ENCODE data around the gene QRICH2.

The QRICH2 gene, protein sequence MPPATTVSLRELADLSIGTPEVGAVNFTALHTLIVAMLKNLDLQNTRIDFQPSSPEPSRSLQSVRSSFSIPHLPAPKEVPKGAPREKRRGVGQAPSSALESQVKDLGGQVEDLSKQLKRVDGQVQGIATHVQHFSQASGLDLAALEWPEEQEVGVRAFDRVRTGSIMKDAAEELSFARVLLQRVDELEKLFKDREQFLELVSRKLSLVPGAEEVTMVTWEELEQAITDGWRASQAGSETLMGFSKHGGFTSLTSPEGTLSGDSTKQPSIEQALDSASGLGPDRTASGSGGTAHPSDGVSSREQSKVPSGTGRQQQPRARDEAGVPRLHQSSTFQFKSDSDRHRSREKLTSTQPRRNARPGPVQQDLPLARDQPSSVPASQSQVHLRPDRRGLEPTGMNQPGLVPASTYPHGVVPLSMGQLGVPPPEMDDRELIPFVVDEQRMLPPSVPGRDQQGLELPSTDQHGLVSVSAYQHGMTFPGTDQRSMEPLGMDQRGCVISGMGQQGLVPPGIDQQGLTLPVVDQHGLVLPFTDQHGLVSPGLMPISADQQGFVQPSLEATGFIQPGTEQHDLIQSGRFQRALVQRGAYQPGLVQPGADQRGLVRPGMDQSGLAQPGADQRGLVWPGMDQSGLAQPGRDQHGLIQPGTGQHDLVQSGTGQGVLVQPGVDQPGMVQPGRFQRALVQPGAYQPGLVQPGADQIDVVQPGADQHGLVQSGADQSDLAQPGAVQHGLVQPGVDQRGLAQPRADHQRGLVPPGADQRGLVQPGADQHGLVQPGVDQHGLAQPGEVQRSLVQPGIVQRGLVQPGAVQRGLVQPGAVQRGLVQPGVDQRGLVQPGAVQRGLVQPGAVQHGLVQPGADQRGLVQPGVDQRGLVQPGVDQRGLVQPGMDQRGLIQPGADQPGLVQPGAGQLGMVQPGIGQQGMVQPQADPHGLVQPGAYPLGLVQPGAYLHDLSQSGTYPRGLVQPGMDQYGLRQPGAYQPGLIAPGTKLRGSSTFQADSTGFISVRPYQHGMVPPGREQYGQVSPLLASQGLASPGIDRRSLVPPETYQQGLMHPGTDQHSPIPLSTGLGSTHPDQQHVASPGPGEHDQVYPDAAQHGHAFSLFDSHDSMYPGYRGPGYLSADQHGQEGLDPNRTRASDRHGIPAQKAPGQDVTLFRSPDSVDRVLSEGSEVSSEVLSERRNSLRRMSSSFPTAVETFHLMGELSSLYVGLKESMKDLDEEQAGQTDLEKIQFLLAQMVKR (N-terminal part only)

DNA sequence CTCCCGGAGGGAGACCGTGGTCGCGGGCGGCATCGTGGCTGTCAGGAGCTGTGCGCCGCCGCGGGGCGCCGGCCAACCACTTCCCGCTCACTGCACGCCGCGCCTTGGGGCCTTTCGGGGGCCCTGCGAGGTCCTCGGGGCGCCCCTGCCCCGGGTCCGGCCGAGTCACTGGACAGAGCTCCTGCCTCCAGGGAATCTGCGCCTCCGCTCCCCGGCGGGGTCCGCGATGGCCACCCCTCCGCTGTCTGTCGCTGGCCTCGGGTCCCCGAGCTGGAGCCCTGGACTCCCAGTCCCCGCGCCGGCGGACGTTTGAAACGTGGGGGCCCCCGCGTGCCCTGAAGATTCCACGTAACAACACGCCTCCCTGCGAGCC lies at the start of gene QRICH2:
TSS of gene QRICH2 (minus strand) at position 311 of the 373 bp plus-strand sequence. CDS start at position 33, 278 bp downstream.
- Histone ChIP-seq H3K9me3 (ENCODE audit: control insufficient read depth in 2 of 2, low read length in 2 of 2) (no peaks in the 10 kb centered on the region), H3K36me3 (ENCODE audit: control insufficient read depth in 2 of 2, insufficient read depth in 2 of 2, low read length in 2 of 2) (peaks cover 7 to 20% of the 10 kb centered on the region in 2 donors), H3K4me1 (ENCODE audit: control insufficient read depth in 2 of 2, insufficient read depth in 2 of 2, low read length in 2 of 2) (peaks cover 0 to 3% of the 10 kb centered on the region in 2 donors), H3K27ac (ENCODE audit: low read depth in 2 of 2, low read length in 2 of 2) (no peak within 1 kb of the TSS), H3K4me3 (ENCODE audit: low read length in 2 of 2) (no peak within 1 kb of the TSS), H3K27me3 (ENCODE audit: control insufficient read depth in 2 of 2, insufficient read depth in 2 of 2, low read length in 2 of 2) (no peaks in the 10 kb centered on the region), H3K9ac (ENCODE audit: low read depth in 1 of 2, low read length in 2 of 2) (no peak within 1 kb of the TSS)

DNA sequence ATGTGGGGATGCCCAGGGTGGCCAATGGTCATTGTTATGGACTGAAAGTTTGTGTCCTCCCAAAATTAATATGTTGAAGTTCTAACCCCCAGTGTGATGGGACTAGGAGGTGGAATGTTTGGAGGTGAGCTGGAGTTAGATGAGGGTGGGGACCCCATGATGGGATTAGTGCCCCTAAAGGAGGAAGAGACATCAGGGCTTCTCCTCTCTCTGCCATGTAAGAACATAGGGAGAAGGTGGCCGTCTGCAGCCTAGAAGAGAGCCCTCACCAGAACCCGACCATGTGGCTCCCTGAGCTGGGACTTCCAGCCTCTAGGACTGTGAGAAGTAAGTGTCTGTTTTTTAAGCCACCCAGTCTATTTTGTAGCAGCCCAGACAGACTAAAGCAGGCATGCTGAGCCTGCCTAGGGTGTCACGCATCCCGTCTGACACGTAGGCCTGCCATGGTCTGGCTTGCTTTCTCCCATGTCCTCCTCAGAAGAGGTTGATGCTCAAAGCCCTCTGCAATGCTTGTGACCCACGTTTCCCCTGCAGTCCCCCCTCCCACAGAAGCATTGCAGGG lies 49.6 kb upstream of the QRICH2 start:
- H3K9me3 ChIP-seq (ENCODE audit: control insufficient read depth in 2 of 2, low read length in 2 of 2): no peaks in the 10 kb centered on the region
- peak overlapping the region in 1 of 2 donors; percentile 77 for H3K27ac ChIP-seq (ENCODE audit: low read depth in 2 of 2, low read length in 2 of 2)
- H3K4me3 ChIP-seq (ENCODE audit: low read length in 2 of 2): peak overlapping the region; percentile 30 to 59
- no peaks in the 10 kb centered on the region for H3K36me3 ChIP-seq (ENCODE audit: control insufficient read depth in 2 of 2, insufficient read depth in 2 of 2, low read length in 2 of 2)
- H3K9ac ChIP-seq (ENCODE audit: low read depth in 1 of 2, low read length in 2 of 2): no peak overlapping the region
- no peaks in the 10 kb centered on the region for H3K27me3 ChIP-seq (ENCODE audit: control insufficient read depth in 2 of 2, insufficient read depth in 2 of 2, low read length in 2 of 2)
- peaks cover 8 to 9% of the 10 kb centered on the region in 2 donors for H3K4me1 ChIP-seq (ENCODE audit: control insufficient read depth in 2 of 2, insufficient read depth in 2 of 2, low read length in 2 of 2)

DNA sequence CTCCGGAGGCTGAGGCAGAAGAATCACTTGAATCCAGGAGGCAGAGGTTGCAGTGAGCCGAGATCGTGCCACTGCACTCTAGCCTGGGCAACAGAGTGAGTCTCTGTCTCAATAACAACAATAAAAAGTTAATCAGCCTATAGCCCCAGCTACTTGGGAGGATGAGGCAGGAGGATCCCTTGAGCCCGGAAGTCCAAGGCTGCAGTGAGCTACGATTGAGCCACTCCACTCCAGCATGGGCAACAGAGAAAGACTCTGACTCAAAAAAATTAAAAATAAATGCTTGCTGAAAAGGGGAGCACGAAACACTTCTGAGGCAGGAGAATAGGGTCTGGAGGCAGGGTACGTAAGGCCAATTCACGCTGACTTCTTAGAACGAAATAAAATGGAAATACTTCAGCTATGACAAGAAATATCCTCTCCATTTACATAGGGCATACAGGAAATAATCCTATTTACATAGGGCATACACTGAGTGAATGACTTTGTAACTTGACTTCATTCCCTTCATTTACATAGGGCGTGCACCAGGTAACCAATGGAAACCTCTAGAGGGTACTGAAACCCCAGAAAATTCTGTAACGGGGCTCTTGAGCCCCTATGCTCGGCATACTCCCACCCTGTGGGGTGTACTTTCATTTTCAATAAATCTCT lies 48.9 kb upstream of the QRICH2 start:
- Histone ChIP-seq H3K9me3 (ENCODE audit: control insufficient read depth in 2 of 2, low read length in 2 of 2) (no peaks in the 10 kb centered on the region), H3K4me3 (ENCODE audit: low read length in 2 of 2) (peak overlapping the region; percentile 30 to 59), H3K9ac (ENCODE audit: low read depth in 1 of 2, low read length in 2 of 2) (peak overlapping the region in 1 of 2 donors; percentile 40), H3K4me1 (ENCODE audit: control insufficient read depth in 2 of 2, insufficient read depth in 2 of 2, low read length in 2 of 2) (peaks cover 9 to 13% of the 10 kb centered on the region in 2 donors), H3K27ac (ENCODE audit: low read depth in 2 of 2, low read length in 2 of 2) (peak overlapping the region; percentile 77 to 80), H3K27me3 (ENCODE audit: control insufficient read depth in 2 of 2, insufficient read depth in 2 of 2, low read length in 2 of 2) (no peaks in the 10 kb centered on the region), H3K36me3 (ENCODE audit: control insufficient read depth in 2 of 2, insufficient read depth in 2 of 2, low read length in 2 of 2) (no peaks in the 10 kb centered on the region)

DNA sequence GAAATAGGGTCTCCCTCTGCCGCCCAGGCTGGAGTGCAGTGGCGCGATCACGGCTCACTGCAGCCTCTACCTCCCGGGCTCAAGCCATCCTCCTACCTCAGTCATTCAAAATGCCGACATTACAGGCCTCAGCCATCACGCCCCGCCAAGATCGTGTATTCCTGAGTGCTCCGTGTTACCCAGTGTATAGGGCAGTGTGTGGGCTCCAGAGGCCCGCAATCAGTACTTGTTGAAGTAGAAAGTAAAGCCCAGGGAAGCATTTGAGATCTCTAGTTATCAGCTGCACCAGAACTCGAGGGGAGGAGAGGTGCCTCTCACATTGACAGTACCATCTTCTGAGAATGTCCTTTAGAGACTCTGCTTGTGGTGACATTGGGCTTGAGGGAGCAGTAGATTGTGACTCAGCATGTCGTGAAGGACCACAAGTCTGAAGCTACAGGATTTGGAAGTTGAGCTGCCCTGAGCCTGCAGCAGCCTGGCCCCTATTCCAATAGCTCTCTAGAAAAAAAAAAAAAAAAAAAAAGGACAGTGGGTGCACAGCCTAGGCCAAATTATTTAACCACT lies 46.8 kb upstream of the QRICH2 start:
- H3K27me3 ChIP-seq (ENCODE audit: control insufficient read depth in 2 of 2, insufficient read depth in 2 of 2, low read length in 2 of 2): no peaks in the 10 kb centered on the region
- no peak overlapping the region for H3K4me3 ChIP-seq (ENCODE audit: low read length in 2 of 2)
- H3K4me1 ChIP-seq (ENCODE audit: control insufficient read depth in 2 of 2, insufficient read depth in 2 of 2, low read length in 2 of 2): peaks cover 9 to 14% of the 10 kb centered on the region in 2 donors
- no peak overlapping the region for H3K27ac ChIP-seq (ENCODE audit: low read depth in 2 of 2, low read length in 2 of 2)
- no peak overlapping the region for H3K9ac ChIP-seq (ENCODE audit: low read depth in 1 of 2, low read length in 2 of 2)
- no peaks in the 10 kb centered on the region for H3K9me3 ChIP-seq (ENCODE audit: control insufficient read depth in 2 of 2, low read length in 2 of 2)
- H3K36me3 ChIP-seq (ENCODE audit: control insufficient read depth in 2 of 2, insufficient read depth in 2 of 2, low read length in 2 of 2): no peaks in the 10 kb centered on the region

DNA sequence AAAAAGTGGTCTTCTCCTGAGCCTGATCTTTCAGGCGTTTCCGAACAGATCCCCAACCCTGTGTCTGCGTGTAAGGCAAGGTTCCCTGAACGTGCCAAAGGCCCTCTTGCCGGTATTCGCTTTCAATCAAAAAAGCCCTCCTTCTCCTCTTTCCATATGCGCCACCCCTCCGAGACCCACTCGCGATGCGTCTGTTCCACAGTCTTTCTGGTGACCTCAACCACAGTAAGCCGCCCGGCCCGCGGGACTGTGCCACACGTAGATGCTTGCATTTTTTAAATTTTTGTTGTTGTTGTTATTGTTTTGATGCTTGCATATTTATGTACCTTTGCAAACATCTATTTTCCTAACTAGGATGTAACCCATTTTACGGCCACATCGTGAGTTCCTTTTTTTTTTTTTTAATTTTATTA lies 46.2 kb upstream of the QRICH2 start:
- H3K9me3 ChIP-seq (ENCODE audit: control insufficient read depth in 2 of 2, low read length in 2 of 2): no peaks in the 10 kb centered on the region
- H3K4me1 ChIP-seq (ENCODE audit: control insufficient read depth in 2 of 2, insufficient read depth in 2 of 2, low read length in 2 of 2): peaks cover 9 to 14% of the 10 kb centered on the region in 2 donors
- no peaks in the 10 kb centered on the region for H3K36me3 ChIP-seq (ENCODE audit: control insufficient read depth in 2 of 2, insufficient read depth in 2 of 2, low read length in 2 of 2)
- peak overlapping the region in 1 of 2 donors; percentile 91 for H3K27ac ChIP-seq (ENCODE audit: low read depth in 2 of 2, low read length in 2 of 2)
- H3K9ac ChIP-seq (ENCODE audit: low read depth in 1 of 2, low read length in 2 of 2): peak overlapping the region; percentile 72
- peak overlapping the region; percentile 77 to 87 for H3K4me3 ChIP-seq (ENCODE audit: low read length in 2 of 2)
- no peaks in the 10 kb centered on the region for H3K27me3 ChIP-seq (ENCODE audit: control insufficient read depth in 2 of 2, insufficient read depth in 2 of 2, low read length in 2 of 2)

DNA sequence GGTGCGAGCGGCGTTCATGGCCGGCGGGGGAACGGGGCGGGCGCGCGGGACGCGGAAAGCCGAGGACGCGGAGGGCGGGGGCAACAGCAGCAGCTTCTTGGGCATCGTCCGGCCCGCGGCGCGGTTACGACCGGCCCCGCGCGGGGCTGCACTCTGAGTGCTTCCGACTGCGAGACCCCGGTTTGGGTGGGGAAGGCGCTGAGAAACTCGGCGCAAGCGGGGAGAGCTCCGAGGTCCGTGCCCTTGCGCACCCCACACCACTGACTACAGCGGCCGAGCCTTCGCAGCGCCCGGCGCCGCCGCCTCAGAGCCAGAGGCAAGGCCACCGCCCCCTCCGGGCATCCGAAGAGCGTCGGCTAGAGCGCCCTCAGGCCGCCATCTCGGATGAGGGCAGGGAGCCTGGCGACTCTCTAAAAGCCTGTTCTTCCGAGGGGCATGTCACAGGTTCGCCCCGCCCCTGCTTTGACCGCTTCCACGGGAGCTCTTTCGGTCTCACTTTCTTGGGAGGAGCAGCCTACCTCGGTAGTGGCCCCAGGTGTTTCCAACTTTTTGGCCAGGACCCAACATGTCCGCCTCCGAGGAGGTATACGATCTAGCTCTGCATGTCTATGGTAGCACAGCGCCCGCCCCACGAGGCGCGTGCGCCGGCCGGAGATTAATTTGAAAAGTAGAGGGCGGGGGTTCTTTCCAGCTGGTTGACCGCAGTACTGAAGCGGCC lies 45.7 kb upstream of the QRICH2 start, which contains the start of gene PRPSAP1:
TSS of gene PRPSAP1 (minus strand) at position 318 of the 718 bp plus-strand sequence. CDS start at position 105, 213 bp downstream.
- peak within 1 kb of the TSS; percentile 72 to 83 for H3K9ac ChIP-seq (ENCODE audit: low read depth in 1 of 2, low read length in 2 of 2)
- no peaks in the 10 kb centered on the region for H3K36me3 ChIP-seq (ENCODE audit: control insufficient read depth in 2 of 2, insufficient read depth in 2 of 2, low read length in 2 of 2)
- H3K4me1 ChIP-seq (ENCODE audit: control insufficient read depth in 2 of 2, insufficient read depth in 2 of 2, low read length in 2 of 2): peaks cover 9 to 14% of the 10 kb centered on the region in 2 donors
- H3K4me3 ChIP-seq (ENCODE audit: low read length in 2 of 2): peak within 1 kb of the TSS; percentile 77 to 87
- H3K27ac ChIP-seq (ENCODE audit: low read depth in 2 of 2, low read length in 2 of 2): peak within 1 kb of the TSS; percentile 87 to 91
- H3K27me3 ChIP-seq (ENCODE audit: control insufficient read depth in 2 of 2, insufficient read depth in 2 of 2, low read length in 2 of 2): no peaks in the 10 kb centered on the region
- no peaks in the 10 kb centered on the region for H3K9me3 ChIP-seq (ENCODE audit: control insufficient read depth in 2 of 2, low read length in 2 of 2)

DNA sequence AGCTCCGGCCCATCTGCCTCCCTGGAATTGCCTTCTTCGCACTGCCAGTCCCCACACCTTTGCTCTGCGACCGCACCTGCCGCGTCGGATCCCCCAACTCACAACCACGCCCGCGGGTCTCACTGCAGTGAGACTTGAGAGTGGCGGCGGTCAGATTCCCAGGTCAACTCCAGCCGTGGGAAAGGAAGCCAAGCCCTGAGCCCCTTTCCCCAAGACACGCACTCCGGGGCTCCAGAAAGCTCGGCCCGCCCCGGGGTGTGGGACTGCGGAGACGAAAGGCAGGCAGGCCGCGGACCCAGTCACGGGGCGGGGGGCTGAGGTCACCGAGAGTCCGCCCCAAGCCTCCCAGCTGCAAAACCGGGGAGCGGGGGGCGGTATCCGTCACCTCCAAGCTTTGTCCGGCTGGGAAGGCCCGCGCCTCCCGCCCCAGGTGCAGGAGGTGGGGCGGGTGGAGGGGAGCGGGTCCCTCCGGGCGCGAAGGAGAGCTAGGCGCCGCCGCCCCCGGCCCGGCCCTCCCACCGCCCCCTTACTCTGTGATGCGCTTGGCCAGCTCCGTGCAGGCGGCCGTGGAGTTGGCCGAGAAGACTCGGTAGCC lies 45.0 kb upstream of the QRICH2 start:
- H3K9me3 ChIP-seq (ENCODE audit: control insufficient read depth in 2 of 2, low read length in 2 of 2): no peaks in the 10 kb centered on the region
- peaks cover 9 to 14% of the 10 kb centered on the region in 2 donors for H3K4me1 ChIP-seq (ENCODE audit: control insufficient read depth in 2 of 2, insufficient read depth in 2 of 2, low read length in 2 of 2)
- peak overlapping the region; percentile 72 for H3K9ac ChIP-seq (ENCODE audit: low read depth in 1 of 2, low read length in 2 of 2)
- peak overlapping the region; percentile 87 to 91 for H3K27ac ChIP-seq (ENCODE audit: low read depth in 2 of 2, low read length in 2 of 2)
- peak overlapping the region; percentile 77 to 87 for H3K4me3 ChIP-seq (ENCODE audit: low read length in 2 of 2)
- H3K27me3 ChIP-seq (ENCODE audit: control insufficient read depth in 2 of 2, insufficient read depth in 2 of 2, low read length in 2 of 2): no peaks in the 10 kb centered on the region
- no peaks in the 10 kb centered on the region for H3K36me3 ChIP-seq (ENCODE audit: control insufficient read depth in 2 of 2, insufficient read depth in 2 of 2, low read length in 2 of 2)

DNA sequence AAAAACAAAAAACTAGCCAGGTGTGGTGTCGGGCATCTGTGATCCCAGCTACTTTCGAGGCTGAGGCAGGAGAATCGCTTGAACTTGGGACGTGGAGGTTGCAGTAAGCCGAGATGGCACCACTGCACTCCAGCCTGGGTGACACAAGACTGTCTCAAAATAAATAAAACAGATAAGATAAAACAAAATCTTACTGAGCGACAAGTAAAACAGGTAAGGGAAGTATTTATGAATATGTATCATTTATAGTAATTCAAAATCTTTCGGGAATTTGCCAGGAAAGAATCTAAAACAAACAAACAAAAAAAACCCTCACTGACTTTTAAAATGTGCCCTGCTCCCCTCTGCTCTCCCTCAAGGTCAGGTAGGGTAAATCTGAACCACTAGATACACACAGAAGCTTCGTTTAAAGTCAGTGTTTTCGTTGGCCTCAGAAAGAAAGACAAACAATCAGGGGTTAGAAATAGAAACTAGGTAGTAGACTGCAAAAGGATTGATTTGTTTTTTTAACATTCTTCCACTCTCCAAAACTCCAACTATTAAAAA lies 43.5 kb upstream of the QRICH2 start:
- no peaks in the 10 kb centered on the region for H3K9me3 ChIP-seq (ENCODE audit: control insufficient read depth in 2 of 2, low read length in 2 of 2)
- peaks cover 4 to 6% of the 10 kb centered on the region in 2 donors for H3K36me3 ChIP-seq (ENCODE audit: control insufficient read depth in 2 of 2, insufficient read depth in 2 of 2, low read length in 2 of 2)
- H3K4me1 ChIP-seq (ENCODE audit: control insufficient read depth in 2 of 2, insufficient read depth in 2 of 2, low read length in 2 of 2): peaks cover 9 to 14% of the 10 kb centered on the region in 2 donors
- H3K27ac ChIP-seq (ENCODE audit: low read depth in 2 of 2, low read length in 2 of 2): no peak overlapping the region
- H3K27me3 ChIP-seq (ENCODE audit: control insufficient read depth in 2 of 2, insufficient read depth in 2 of 2, low read length in 2 of 2): no peaks in the 10 kb centered on the region
- no peak overlapping the region for H3K4me3 ChIP-seq (ENCODE audit: low read length in 2 of 2)
- H3K9ac ChIP-seq (ENCODE audit: low read depth in 1 of 2, low read length in 2 of 2): no peak overlapping the region
